ENCODE measurements around the gene LGMN. TPM values are rescaled to one million over a fixed set of nuclear protein-coding genes. Genes with fewer than 3 reads are reported as not detected.

LGMN gene
- total RNA-seq, 4 donors from 2014 or later = 26.5 to 103 (median 57.2) TPM

DNA sequence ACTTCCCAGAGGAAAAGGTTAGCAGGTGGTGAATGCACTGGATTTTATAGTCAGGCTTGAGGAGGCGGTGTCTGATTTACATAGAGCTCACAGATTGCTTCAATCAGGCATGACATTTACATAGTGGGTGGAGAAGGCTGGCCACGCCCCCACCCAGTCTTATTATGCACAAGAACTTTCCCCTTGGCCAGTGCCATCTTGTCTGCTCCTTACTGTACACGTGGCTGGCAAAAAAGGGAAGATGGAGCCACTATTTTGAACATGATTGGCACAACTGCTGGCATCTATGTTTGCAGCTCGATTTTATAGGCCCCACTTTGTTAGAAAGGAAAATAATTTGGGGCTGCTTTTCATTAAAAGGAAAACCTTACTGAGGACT, 10.9 kb upstream of the LGMN start:
- TF ChIP-seq EP300 (IDR thresholded peaks at IDR 0.05; ENCODE audit: low read depth) = no peak
- TF ChIP-seq, protein P1, sequence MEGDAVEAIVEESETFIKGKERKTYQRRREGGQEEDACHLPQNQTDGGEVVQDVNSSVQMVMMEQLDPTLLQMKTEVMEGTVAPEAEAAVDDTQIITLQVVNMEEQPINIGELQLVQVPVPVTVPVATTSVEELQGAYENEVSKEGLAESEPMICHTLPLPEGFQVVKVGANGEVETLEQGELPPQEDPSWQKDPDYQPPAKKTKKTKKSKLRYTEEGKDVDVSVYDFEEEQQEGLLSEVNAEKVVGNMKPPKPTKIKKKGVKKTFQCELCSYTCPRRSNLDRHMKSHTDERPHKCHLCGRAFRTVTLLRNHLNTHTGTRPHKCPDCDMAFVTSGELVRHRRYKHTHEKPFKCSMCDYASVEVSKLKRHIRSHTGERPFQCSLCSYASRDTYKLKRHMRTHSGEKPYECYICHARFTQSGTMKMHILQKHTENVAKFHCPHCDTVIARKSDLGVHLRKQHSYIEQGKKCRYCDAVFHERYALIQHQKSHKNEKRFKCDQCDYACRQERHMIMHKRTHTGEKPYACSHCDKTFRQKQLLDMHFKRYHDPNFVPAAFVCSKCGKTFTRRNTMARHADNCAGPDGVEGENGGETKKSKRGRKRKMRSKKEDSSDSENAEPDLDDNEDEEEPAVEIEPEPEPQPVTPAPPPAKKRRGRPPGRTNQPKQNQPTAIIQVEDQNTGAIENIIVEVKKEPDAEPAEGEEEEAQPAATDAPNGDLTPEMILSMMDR (IDR thresholded peaks at IDR 0.05) = no peak
- TF ChIP-seq POLR2A (IDR thresholded peaks at IDR 0.05) = no peak
- no peak for TF ChIP-seq POLR2AphosphoS5 (IDR thresholded peaks at IDR 0.05)
- in situ Hi-C loops (cut with MboI; ENCODE audit: low pct_ligation_motif_present in 1 of 4, low pct_unique_long_range_greater_than_20kb in 1 of 4, low sequenced_read_pairs in 3 of 4) (no loop called here), intact Hi-C loops (cut with DNase I; ENCODE audit: low total_unique reads) (no loop called here)
- H3K4me3 ChIP-seq = no peak overlapping the region
- H3K36me3 ChIP-seq = no peaks in the 10 kb centered on the region
- H3K9me3 ChIP-seq = no peaks in the 10 kb centered on the region
- no peak overlapping the region for H3K27ac ChIP-seq
- 50 to 81% methylated on average over 1 to 4 of the region's 4 CpGs for whole genome bisulfite sequencing, 2 donors (ENCODE audit: low coverage in 1 of 2)
- H3K4me1 ChIP-seq = no peaks in the 10 kb centered on the region
- peak; percentile 18 for DNase-seq
- H3K27me3 ChIP-seq = no peaks in the 10 kb centered on the region

DNA sequence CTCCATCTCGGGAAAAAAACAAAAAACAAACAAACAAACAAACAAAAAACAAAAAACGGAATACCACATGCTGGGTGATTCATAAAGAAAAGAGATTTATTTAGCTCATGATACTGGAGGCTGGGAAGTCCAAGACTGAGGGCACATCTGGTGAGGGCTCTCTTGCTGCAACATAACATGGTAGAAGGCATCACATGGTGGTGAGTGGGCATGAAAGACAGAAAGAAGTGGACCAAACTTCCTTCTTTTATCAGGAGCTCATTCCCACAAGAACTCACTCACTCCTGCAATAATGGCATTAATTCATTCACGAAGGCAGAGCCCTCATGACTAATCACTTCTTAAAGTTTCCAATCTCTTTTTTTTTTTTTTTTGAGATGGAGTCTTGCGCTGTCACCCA, 8.0 kb upstream of the LGMN start:
- TF ChIP-seq POLR2AphosphoS5 (IDR thresholded peaks at IDR 0.05) (no peak), POLR2A (IDR thresholded peaks at IDR 0.05) (no peak), EP300 (IDR thresholded peaks at IDR 0.05; ENCODE audit: low read depth) (no peak)
- TF ChIP-seq, protein P1 (IDR thresholded peaks at IDR 0.05) = no peak
- no peak for DNase-seq
- Histone ChIP-seq H3K27ac (no peak overlapping the region), H3K27me3 (no peaks in the 10 kb centered on the region), H3K9me3 (no peaks in the 10 kb centered on the region), H3K36me3 (no peaks in the 10 kb centered on the region), H3K4me3 (no peak overlapping the region), H3K4me1 (no peaks in the 10 kb centered on the region)
- in situ Hi-C loops (cut with MboI; ENCODE audit: low pct_ligation_motif_present in 1 of 4, low pct_unique_long_range_greater_than_20kb in 1 of 4, low sequenced_read_pairs in 3 of 4) = no loop called here
- intact Hi-C loops (cut with DNase I; ENCODE audit: low total_unique reads) = no loop called here
- WGBS, 2 donors (ENCODE audit: low coverage in 1 of 2) = 72 to 86% methylated on average over 2 to 4 of the region's 4 CpGs

DNA sequence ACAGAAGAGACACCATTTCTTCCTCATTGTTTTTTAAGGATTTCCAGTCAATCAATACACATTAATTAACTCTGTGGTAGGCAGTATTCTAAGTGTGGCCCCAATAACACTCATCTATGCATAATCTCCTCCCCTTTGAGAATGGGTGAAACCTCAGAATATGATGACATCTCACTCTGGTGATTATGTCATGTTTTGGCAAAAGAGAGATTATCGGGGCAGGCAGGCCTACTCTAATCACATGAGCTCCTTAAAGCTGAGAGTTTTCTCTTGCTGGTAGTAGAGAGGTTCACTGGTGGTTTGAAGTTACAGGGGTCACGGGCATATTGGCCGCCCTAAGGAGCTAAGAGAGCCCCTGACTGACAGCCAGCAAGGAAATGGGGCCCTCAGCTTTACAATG, 7.1 kb upstream of the LGMN start:
- Histone ChIP-seq H3K27ac (no peak overlapping the region), H3K27me3 (no peaks in the 10 kb centered on the region), H3K4me3 (no peak overlapping the region), H3K36me3 (no peaks in the 10 kb centered on the region), H3K9me3 (no peaks in the 10 kb centered on the region), H3K4me1 (no peaks in the 10 kb centered on the region)
- DNase-seq = no peak
- TF ChIP-seq, protein P1 (IDR thresholded peaks at IDR 0.05) = no peak
- TF ChIP-seq POLR2AphosphoS5 (IDR thresholded peaks at IDR 0.05) = no peak
- 87% methylated on average over 3 of the region's 3 CpGs; no CpG with 5 or more reads in 1 of the 2 donors for WGBS, 2 donors (ENCODE audit: low coverage in 1 of 2)
- in situ Hi-C loops (cut with MboI; ENCODE audit: low pct_ligation_motif_present in 1 of 4, low pct_unique_long_range_greater_than_20kb in 1 of 4, low sequenced_read_pairs in 3 of 4) (no loop called here), intact Hi-C loops (cut with DNase I; ENCODE audit: low total_unique reads) (no loop called here)

DNA sequence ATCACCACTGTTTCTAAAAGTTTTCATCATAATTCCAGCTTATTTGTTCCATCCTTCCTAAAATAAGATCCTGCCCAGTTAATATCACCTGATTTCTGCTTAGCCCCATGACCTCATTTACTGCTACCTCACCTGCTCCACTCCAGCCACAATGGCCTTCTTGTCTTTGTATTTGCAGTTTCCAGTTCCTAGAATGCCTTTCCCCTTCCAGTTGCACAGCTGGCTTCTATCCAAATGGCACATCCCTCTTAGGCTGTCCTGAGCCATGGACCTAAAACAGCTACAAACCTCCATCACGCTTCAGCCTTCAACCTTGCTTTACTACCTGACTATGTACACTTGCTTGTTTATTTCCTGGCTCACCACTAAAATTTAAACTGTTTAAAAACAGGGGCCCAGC, 6.5 kb upstream of the LGMN start:
- Histone ChIP-seq H3K36me3 (no peaks in the 10 kb centered on the region), H3K9me3 (no peaks in the 10 kb centered on the region), H3K27me3 (no peaks in the 10 kb centered on the region), H3K27ac (no peak overlapping the region), H3K4me1 (no peaks in the 10 kb centered on the region), H3K4me3 (no peak overlapping the region)
- WGBS, 2 donors (ENCODE audit: low coverage in 1 of 2) = 58% methylated on average over 1 of the region's 1 CpG; no CpG with 5 or more reads in 1 of the 2 donors
- in situ Hi-C loops (cut with MboI; ENCODE audit: low pct_ligation_motif_present in 1 of 4, low pct_unique_long_range_greater_than_20kb in 1 of 4, low sequenced_read_pairs in 3 of 4) (no loop called here), intact Hi-C loops (cut with DNase I; ENCODE audit: low total_unique reads) (no loop called here)
- DNase-seq = no peak
- TF ChIP-seq POLR2AphosphoS5 (IDR thresholded peaks at IDR 0.05) = no peak
- TF ChIP-seq, protein P1 (IDR thresholded peaks at IDR 0.05) = no peak
- no peak for TF ChIP-seq EP300 (IDR thresholded peaks at IDR 0.05; ENCODE audit: low read depth)
- TF ChIP-seq POLR2A (IDR thresholded peaks at IDR 0.05) = no peak
